Stimulated activated CD4-positive, alpha-beta T cell treated with anti-CD3 and anti-CD28 coated beads, Interleukin-12 subunit alpha, Interleukin-12 subunit beta, amount 100 ng/mL, for 48 hours (primary cell): ENCODE results near the gene KRT80.

Experiments used
- DNase-seq, 3 donors: peaks; one replicate each; pipeline ENCODE4 v3.0.0-alpha.2; 2020; ENCODE audit warnings: low read depth in 2 of 3, low spot score in 1 of 3

KRT80 gene

DNA sequence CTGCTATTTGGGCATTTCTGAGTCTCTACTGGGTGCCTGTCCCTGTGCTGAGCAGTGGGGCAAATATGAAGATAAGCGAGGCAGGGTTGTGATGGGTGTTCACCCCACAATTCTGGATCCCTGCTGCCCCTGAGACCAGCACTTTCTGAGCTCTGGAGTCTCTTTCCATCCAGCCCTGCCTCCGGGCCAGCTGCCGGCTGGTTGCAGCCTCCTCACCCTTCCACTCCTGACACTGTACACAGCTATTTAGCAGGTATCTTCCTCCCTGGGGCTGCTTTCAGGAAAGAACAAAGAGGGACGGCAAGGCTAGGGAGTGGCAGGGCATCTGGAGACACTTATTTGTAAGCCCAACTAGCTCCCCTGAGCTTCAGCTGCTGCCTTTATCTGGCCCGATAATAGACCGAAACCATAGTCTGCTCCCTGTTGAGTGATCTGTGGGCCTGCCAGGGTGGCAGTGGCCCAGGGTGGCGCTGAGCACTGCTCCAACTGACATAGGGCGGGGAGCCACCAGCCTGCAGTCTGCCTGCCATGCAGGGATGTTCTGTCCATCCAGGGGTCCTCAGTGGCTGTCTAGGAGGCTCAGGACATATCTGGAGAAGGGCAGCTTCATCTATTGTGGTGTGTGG, 7.6 kb upstream of the KRT80 start:
- DNase-seq, result no peak

DNA sequence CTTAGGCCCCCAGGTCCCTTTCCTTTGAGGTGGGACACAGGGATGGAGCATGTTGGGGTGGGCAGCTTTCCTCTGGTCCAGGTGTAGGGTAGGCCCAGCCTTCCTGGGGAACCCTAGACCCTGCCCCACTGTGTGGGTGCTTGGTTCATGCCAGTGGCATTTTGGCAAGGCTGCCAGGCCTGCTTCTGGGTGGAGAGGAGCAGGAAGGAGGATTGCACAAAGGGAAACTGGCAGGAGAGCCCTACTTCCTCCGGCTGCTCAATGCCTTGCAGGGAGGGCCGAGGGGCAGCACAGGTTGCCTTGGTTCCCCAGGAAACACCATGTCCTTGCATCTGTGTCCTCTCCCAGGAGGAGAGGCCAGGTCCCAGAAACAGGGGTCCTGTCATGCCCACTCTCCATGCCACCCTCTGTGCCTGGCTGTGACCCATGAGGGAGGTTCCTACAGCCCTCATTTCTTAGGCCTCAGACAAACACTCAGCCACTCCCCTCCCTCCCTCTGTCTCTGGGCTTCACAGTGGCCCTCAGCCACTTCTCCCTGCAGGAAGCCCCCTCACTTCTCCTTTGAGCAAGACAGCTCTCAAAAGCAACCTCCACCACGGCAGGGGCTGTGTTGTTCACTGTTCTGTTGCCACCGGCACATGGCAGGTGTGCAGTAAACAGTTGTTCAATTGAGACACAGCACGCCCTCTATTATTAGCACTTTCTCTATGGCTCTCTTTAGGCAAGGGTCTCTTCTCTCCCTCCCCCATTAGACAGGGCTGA, 6.8 kb upstream of the KRT80 start:
- no peak for DNase-seq

DNA sequence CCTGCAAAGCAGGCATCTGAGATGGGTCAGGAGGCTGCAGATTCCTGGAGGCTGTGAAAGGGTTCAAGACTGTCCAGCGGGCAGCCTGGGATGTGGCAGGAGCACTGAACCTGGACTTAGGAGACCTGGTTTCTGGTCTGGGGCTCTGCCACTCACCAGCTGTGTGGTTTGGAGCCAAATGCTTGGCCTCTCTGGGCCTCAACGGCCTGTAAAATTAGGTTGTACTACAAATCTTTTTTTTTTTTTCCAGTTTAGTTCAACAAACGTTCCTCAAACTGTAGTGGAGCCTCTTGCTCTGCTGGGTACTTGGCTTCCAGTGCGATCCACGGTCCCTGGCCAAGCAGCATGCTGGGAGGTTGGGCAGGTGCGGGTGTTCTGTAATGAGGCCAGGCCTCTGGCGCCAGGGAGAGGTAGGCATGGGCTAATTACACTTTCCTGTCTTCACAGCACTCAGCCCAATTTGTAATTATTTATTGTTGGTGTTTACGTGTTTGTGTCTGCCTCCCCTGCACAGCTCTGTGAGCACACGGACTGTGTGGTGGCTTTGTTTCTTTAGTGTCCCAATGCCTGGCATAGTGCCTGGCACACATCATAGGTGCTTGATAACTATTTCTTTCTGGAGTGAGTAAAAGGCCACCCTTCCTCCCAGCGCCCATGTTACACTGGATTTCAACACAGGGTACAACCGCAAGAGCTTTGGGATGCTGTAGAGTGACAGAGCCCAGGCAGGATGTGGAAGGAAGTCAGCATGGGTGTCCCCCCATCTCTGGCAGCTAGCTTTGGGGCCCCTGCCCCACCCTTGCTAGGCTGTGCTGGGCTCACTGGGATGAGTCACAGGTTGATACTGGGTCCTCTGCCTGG, 5.8 kb upstream of the KRT80 start:
- no peak for DNase-seq

DNA sequence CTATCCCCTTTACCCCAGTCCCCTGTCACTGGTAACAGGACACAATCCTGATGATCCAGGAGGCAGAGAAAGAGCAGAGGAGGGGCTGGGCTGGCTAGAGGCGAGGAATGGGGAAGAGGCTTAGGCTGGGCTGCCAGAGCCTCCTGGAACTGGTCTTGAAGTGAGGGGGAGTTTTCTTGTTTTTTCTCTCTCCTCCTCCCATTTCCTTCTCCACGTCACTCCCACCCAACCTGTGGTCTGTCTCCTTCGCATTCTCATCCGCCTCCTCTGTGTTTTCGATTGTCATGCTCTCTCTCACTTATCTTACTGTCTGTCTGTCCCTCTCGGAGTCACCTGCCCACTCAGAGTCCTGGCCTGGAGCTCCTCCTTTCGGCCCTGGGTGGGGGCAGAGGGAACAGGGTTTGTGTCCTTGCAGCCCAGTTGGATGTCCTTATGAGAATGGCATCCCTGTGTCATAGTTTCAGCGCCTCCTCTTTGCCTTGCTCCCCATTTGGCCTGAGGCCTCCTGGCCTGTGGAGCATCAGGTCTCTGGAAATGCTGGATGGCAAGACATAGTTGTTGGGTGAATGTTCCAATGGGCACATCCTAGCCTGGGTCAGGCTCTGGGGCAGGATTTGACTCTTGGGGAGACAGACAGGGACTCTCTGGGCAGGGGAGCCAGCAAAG, 3.4 kb upstream of the KRT80 start:
- DNase-seq, result no peak

DNA sequence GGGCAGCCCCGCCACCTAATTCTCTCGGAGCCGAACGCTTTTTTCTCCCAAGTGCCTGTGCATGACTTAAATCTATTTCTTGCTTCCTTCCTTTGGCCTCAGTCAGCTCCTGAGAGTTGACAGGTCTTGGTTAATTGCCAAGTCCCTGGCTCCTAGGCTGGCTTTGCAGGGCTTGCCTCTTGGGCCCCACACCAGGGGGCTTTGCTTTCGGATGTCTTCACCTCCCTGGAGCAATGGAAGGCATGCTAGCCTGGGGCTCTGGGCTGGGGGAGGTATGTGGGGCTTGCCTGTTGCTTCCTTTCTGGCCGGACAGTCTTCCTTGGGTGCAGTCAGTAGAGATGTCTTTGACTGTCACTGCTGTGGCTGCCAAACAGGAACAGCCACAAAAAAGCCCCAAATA, 2.2 kb upstream of the KRT80 start:
- DNase-seq, result no peak

DNA sequence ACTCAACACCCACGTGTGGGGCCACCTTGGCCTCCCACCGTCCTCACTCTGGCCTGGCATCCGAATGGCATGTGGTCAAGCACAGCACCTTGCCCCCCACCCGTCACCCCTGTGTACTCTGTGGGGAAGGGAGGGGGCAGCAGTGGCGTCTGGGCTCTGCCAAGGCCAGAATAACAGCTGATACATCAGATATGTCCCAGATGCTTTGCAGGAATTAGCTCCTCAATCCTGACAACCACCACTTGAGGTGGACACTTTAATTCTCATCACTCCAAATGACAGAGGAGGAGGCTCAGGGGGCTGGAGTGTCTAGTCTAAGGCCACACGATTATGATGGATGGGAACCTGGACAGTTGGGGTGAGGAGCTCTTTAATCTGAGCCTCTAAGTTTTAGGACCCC, 1.7 kb upstream of the KRT80 start:
- DNase-seq, result no peak

DNA sequence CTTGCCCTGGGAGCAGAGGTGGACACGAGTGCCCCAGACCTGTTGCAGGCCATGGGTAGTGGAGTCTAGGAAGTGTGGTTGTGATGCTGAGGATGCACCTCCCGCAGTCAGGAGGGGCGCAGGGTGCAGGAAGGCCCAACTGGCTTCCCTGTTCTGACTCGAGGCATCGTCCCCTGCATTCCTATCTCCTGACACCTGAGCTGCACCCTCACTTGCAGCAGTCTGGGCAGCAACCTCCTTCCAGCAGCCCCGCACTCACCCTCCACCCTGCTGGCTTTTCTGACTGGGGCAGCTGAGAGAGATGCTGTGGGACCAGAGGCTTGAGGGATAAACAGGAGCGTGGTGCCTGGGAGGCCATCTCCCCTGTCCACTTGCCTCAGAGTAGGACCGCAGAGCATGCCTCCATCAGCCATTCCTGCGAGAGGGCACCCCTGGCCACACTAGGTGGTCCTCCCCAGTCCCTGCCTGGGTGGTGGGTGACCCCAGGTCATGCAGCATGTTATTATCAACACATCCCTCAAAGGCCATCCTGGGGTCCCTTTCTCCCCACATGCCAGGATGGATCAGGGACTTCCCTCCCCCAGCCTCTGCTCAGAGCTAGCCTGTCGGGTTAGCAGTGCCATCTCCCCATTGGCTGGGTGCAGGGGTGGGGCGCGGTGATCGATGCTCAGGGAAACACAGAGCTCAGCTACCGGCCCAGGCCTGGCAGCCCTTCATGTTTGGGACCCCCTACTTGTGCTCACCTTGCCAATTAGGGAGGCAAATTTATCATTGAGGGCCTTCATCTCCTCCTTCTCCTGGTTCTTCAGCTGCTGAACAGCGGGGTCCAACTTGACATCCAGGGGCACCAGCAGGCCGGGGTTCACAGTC, 719 bp downstream of the KRT80 start:
- no peak for DNase-seq

DNA sequence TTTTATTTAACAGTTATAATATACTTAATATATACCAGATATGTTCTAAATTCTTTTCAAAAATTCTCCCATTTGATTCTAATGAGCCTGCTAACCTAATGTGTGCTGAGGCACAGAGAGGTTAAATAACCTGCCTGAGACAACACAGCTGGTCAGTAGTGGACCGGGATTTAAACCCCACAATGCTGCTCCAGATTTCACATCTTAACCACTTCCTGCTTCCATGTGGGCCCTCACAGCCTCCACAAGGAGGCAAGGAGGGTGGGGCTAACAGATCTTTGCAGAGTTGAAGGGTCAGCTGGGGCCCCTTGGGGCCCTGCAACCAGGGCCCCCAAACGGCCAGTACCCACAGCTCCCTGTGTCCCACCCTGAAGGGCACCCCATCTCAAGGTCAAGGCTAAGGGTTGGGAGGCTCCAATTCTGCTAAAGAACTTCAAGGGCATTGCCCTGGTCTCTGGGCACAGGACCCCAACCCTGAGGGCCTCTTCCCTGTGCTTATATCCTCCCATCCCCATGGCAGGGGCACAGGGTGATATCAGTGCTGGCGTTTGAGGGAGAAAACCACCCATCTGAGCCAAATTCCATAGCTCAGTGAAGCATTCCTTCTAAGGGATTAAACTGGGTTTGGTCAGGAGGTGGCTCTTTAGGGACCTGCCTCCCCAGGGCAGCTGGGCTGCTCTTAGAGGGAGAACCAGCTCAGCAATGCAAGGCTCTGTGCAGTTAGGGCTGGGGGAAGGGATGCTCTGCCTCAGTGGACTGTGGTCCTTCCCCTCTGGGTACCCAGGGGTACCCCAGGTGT, 2.2 kb downstream of the KRT80 start:
- no peak for DNase-seq

DNA sequence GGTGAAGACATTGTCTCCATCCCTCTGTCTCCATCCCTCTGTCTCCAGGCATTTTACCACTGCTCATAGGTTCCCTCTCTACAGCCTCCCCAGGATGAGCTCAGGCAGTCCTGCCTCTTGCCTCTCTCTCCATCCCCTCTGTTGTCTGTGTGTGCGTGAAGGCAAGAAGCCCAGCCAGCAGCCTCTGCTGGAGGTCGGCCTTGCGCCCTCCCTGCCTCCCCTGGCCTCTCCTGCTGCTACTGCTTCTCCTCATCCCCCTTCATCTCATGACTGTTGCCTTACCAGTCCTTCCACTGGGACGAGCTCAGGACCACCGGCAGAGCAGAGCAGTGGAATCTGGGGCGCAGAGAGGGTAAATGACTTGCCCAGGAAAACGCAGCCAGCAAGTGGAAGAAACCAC, 3.2 kb downstream of the KRT80 start:
- no peak for DNase-seq

DNA sequence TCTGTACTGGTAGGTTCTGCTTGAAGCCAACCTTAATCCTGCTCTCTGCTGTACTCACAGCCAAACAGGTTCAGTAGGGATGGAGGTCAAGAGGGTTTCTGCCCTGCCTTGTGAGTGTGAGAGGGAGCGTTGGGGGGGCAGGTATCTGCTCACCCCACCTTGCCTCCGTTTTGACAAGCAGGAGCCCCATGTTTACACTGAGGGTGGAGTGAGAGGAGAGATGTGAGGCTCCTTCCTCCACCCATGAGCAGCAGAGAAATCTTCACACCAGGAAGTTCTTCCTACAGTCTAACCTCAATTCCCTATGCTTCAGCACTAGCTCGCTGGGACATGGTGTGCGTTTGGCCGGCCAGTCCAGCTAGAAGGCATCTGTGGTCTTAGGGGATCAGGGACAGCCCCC, 4.2 kb downstream of the KRT80 start:
- DNase-seq, result no peak

DNA sequence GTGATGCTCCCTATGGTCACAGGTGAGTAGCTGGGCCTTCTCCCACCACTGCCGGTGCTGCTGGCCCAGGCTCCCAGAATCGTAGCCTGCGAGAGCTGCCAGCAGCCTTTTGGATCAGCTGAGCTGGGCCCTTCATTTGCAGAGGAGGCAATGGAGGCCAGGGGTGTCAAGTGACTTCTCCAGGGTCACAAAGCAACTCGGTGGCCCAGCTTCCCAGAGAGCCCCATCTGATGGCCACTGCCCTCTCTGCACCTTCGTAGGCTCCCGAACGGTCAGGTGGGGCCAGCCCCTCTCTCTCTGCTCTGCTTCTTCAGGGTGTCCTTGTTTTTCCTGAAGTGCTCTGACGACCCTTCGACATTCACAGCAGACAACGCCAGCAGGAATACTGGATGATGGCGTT, 4.6 kb downstream of the KRT80 start:
- DNase-seq, result no peak

DNA sequence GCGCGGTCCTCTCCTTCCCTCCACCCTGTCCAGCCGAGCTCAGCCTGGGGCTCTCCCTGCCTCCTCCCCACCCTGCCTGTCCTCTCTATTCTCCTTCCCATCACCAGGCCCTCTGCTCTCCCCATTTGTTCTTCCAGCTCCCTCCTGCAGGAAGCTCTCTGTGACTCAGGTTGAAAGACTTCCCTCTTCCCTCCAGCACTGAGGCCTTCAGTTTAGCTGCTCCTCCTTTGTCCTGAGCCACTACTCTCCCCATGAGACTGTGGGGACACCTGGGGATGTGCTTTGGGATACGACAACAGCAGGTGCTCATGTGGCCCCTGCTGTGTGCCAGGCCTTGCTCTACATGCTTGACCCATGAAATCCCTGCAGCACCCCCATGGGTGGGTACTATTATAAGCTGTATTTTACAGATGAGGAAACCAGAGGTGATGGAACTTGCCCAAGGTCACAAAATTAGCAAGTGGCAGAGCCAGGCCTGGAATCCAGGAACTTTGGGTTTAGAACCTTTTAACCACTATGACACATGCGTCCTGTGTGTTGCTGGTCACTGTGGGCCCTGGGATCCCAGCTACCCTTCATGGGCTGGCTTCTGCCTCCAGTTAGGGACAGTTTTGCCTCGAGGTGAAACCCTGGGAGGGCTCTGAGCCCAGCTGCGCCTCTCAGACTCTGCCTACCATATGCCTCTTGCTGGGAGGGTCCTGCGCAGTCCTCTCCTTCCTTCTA, 5.5 kb downstream of the KRT80 start:
- DNase-seq, result no peak

DNA sequence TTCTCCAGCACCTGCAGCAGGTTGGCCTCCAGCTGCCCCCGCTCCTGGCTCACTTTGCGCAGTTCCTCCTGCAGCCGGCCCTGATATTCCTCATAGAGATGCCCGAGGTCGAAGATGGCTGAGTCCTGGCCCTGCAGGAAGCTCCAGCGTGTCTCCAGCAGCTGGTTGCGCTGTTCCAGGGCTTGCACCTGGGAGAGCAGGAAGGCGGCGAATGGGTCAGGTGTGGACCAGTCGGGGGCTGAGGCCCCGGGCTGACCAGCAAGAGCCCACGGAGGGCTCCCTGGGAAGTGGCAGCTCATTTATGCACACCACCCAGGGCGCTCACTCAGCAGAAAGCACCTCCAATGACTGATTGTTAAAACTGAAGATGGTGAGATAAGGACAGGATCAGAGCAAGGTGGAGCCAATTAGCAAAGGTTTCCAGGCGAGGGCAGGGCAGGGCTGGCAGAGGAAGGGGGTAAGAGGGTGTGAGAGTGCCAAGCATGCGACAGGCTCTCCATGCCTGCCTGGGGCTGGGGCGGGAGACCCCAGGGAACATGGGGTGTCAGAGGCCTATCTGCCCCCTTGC, 6.3 kb downstream of the KRT80 start:
- DNase-seq, result no peak

DNA sequence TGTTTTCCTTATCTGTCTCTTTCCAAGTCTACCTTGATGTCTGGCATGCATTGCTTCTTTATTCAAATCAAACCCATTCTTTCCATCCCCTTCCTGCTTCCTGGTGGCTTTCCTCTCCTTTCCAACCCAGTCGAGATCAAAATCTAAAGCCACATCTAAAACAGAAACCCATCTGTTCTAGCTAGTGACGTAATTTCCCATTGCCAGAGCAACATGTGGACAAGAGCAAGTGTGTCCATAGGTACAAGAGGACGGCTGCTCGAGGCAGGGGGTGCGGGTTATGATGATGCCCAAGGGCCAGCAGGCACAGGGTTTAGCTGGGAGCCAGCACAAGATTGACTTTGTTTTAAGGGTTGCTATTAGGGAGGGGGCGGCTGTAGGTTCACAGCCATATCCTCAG, 7.0 kb downstream of the KRT80 start:
- no peak for DNase-seq

DNA sequence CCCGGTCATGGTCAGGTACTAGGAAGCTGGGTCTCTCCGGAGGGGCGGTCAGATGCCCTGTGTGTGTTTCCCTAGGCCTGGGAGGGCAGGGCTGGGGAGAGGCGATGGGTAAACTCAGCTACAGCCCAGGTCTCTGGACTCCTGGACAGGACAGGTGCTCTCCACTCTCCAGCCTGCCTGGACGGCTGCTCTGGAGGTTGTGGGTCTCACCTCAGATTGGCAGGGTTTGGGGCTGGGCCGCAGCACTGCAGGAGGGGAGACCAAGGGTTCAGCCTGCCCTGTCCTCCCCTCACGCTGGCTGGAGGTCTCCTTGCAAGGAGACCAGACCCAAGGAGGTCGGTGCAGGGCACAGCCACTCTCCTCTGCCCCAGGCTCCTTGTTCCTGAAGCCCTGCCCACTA, 7.8 kb downstream of the KRT80 start:
- DNase-seq, result no peak

DNA sequence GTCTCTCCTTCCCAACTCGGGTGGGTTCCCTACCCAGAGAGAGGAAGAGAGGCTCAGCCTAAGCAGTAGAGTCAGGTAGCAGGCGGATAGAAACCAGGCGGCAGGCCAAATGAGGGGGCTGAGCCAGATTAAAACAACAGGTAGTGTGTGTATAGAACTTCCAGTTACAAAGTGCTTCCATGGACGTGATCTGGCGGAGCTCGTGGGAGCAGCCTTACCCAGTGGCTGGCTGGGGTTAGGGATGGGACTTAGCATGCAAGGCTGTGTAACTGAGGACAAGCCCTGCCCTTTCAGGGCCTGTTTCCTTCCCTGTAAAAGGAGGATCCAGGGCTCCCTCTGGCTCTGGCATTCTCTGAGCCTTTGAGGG, 8.3 kb downstream of the KRT80 start:
- no peak for DNase-seq

DNA sequence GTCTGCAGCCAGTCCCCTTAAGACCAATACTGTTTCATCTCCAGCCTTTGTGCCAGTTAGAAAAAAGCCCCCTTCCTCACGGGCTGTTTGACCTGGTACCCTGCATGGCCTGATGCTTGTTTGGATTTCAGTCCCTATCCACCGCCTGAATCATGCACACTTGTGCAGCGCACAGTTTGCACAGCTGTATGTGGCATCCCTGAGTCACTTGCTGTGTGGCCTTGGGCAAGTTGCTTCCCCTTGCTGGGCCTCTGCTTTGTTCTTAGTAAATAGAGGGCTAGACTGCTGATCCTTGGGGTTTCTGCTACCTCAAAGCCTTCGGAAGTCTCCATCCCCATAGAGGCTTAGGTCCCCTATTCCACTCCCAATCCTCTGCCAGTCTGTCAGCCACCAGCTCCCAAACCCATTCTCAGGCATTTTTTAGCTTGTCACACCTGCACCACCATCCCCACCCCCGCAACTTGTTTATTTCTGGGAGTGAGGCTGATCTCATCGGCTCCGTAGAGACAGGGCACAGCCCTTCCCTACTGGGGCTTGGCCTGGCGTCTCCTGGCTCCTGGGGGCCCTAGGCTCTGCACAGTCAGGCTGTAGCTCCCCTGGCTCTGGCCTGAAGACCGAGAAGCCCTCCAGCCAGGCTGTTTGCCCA, 8.8 kb downstream of the KRT80 start:
- no peak for DNase-seq

DNA sequence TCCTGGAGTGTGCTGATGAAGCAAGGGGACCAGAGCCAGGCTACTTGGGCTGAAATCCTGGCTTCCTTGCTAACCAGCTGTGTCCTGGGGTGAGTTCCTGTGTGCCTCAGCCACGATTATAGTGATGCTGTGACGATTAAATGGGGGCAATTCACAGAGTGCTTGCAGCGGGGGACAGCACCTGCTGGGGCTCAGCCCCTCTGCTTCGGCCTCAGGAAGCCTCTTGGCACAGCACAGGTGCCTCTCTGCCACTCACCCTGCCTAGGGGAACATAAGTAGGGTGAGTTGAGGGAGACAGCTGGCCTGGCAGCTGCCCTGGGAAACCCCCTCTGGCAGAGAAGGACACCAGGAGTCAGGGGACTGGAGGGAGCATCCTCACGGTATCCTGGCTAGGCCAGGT, 9.4 kb downstream of the KRT80 start:
- no peak for DNase-seq
